ENCODE measurements around the gene SPG7.

SPG7 gene

DNA sequence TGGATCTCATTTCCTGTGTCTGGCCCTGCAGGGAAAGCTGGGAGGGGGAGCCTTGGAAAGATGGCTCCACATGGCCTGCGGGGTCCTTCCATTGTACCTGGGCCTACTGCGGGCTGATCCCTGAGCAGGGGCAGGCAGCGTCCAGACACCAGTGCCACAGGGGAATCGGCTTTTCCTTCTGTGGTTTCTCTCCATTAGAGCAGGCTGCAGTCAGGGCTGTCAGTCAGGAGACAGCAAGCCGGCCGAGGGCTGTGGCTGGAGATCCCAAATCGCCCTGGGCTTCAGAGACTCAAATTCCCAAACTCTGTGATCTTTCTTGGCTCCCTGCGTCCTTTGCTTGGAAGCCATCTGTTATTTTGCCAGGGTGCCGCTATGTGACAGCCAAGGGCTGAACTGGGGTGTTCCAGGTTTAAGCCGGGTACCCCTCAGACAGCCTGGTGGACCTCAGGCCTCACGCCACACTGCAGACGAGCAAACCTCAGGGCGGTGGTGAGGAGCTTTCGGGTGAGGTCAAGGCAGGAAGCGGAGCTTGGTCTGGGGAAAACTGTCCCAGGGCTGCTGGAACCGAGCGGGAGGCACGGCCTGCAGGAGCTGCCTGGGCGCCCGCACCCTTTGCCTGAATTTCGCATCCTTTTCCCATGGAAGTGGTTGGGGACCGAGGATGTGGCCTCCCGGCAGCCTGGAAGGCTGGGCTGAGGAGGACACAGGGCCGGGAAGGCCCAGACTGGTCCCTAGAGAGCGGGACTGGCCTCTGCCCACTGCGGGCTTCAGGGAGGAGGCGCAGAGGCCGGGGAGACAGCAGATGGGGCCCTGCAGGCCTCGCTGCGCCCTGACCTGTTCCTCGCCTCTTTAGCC, 65.8 kb downstream of the SPG7 start:
- no peak for DNase-seq (ENCODE audit: low read depth)
- no peak overlapping the region for H3K4me3 ChIP-seq (ENCODE audit: low read depth, low read length)
- no peak for TF ChIP-seq MYC (IDR thresholded peaks at IDR 0.05; ENCODE audit: low read depth, low read length)
- TF ChIP-seq, protein P1, sequence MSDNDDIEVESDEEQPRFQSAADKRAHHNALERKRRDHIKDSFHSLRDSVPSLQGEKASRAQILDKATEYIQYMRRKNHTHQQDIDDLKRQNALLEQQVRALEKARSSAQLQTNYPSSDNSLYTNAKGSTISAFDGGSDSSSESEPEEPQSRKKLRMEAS (IDR thresholded peaks at IDR 0.05; ENCODE audit: low read depth, low read length): no peak; the same call in 1 of the 2 replicates
- TF ChIP-seq, protein P2, sequence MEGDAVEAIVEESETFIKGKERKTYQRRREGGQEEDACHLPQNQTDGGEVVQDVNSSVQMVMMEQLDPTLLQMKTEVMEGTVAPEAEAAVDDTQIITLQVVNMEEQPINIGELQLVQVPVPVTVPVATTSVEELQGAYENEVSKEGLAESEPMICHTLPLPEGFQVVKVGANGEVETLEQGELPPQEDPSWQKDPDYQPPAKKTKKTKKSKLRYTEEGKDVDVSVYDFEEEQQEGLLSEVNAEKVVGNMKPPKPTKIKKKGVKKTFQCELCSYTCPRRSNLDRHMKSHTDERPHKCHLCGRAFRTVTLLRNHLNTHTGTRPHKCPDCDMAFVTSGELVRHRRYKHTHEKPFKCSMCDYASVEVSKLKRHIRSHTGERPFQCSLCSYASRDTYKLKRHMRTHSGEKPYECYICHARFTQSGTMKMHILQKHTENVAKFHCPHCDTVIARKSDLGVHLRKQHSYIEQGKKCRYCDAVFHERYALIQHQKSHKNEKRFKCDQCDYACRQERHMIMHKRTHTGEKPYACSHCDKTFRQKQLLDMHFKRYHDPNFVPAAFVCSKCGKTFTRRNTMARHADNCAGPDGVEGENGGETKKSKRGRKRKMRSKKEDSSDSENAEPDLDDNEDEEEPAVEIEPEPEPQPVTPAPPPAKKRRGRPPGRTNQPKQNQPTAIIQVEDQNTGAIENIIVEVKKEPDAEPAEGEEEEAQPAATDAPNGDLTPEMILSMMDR (IDR thresholded peaks at IDR 0.05; ENCODE audit: low read depth, low read length): no peak
- TF ChIP-seq POLR2A (IDR thresholded peaks at IDR 0.05; ENCODE audit: extremely low read depth, insufficient read length): no peak

DNA sequence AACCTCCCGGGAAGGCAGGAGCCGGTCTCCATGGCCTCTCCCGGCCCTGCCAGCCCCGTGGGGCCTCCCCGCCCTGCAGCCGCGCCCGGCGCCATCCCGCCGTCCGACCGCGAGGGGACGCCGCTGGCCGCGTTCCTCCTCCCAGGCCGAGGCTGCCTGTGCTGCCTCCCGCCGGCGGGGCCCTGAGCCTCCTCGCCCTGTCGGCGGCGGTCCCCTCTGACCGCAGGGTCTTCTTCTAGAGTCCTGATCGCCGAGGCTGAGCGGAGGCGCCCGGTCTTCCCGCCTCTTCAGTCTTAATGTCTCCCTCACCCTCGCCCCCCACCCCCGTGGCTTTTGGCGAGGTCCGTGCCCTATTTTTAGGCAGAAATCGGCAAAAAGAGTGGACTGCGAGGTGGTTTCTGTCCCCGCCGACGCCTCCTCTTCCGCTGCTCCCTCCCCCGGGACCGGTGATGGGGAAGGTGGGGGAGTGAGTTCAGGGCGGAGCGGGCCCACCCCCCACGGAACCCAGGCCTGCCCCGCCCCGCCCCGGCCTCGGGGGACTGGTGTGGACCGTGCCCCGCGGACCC, 66.6 kb downstream of the SPG7 start:
- DNase-seq (ENCODE audit: low read depth): peak; percentile 86
- no peak overlapping the region for H3K4me3 ChIP-seq (ENCODE audit: low read depth, low read length)
- TF ChIP-seq POLR2A (IDR thresholded peaks at IDR 0.05; ENCODE audit: extremely low read depth, insufficient read length) (no peak), MYC (IDR thresholded peaks at IDR 0.05; ENCODE audit: low read depth, low read length) (no peak)
- TF ChIP-seq, protein P1 (IDR thresholded peaks at IDR 0.05; ENCODE audit: low read depth, low read length): no peak
- TF ChIP-seq, protein P2 (IDR thresholded peaks at IDR 0.05; ENCODE audit: low read depth, low read length): peak; percentile 63

DNA sequence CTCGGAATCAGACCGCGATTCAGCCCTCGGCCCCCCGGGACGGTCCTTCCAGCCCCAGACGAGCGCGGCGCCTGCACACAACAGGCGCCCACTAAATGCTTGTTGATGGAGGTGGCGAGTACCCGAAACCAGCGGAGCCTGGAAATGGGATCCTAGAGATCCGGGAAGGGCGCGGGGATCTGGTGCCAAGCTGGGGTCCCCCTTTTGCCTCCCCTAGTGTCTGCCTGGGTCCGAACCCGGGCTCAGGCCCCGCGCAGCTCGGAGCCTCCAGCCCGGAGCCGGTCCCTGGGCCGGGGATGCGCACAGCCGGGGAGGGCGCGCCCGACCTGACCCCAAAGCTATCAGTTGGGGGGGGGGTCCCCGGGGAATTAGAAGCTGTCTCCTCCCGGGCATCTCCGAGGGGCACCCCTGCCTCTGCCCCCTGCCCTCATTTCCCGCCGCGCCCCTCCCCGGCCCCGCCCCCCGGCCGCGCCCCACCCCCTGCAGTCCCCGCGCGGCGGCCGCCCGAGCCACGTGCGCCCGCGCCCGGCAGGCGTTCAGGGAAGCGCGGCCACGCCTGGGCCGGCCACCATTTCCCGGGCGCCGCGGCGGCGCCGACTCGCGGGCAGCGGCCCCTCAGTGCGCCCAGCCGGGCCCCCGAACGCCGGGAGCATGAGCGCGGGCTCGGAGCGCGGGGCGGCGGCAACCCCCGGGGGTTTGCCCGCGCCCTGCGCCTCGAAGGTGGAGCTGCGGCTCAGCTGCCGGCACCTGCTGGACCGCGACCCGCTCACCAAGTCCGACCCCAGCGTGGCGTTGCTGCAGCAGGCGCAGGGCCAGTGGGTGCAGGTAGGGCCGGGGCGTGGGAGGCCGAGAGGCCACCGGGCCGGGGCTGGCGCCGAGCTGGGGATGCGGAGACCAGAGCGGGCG, 67.3 kb downstream of the SPG7 start, which contains the start of gene CPNE7:
TSS of gene CPNE7 (plus strand) at position 512 of the 906 bp plus-strand sequence. CDS start at position 652, 140 bp downstream.
- no peak within 1 kb of the TSS for H3K4me3 ChIP-seq (ENCODE audit: low read depth, low read length)
- DNase-seq (ENCODE audit: low read depth): no peak
- TF ChIP-seq, protein P2 (IDR thresholded peaks at IDR 0.05; ENCODE audit: low read depth, low read length): no peak
- TF ChIP-seq POLR2A (IDR thresholded peaks at IDR 0.05; ENCODE audit: extremely low read depth, insufficient read length) (no peak), MYC (IDR thresholded peaks at IDR 0.05; ENCODE audit: low read depth, low read length) (no peak)
- TF ChIP-seq, protein P1 (IDR thresholded peaks at IDR 0.05; ENCODE audit: low read depth, low read length): no peak

DNA sequence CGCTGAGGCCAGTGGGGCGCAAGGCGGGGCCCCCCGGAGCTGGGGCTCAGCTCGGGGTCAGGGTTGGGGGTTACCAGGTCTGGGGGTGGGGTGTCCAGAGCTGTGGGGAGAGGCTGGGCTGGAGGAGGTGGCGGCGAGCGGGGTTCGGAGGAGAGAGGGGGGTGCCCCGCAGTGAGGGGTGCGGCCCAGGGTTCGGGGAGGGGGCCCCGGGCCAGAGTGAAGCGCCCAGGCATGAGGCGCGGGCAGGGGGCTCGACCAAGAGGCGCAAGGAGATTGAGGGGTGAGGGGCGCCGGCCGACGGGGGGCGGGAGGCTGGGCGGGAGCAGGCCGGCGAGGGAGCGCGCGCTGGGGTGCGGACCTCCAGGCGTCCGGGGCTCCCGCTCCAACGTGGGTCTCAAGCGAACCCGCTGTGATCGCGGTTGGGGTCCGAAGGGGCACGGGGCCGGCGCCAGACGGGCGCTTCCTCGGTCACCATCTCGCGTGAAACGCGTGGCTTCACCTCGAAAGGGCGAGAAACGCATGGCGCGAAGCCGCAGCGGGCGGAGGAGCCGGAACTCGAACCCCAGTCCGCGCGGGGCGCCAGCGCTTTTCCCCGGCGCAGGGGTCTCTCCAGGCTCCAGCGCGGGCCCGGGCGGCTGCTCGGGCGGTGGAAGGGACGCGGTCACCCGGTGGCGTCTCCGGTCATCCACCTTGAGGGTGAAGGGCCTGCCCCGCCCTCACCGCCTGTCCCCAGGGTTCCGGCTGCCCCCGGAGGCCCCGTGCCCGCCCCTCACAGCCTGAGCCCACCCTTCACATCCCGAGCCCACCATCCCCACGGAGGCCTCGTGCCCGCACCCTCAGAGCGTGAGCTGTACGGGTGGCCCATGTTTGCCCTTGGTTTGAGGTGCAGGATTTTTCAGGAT, 68.2 kb downstream of the SPG7 start:
- H3K4me3 ChIP-seq (ENCODE audit: low read depth, low read length): no peak overlapping the region
- no peak for DNase-seq (ENCODE audit: low read depth)
- TF ChIP-seq, protein P1 (IDR thresholded peaks at IDR 0.05; ENCODE audit: low read depth, low read length): no peak
- TF ChIP-seq, protein P2 (IDR thresholded peaks at IDR 0.05; ENCODE audit: low read depth, low read length): no peak
- TF ChIP-seq POLR2A (IDR thresholded peaks at IDR 0.05; ENCODE audit: extremely low read depth, insufficient read length): no peak
- no peak for TF ChIP-seq MYC (IDR thresholded peaks at IDR 0.05; ENCODE audit: low read depth, low read length)

Data from NB4 (cell line).